ENCODE results near the gene RECK.

- TF ChIP-seq CTCF (conservative IDR thresholded peaks at IDR 0.05) = no peak
- TF ChIP-seq ZFX (IDR thresholded peaks at IDR 0.05) = no peak
Observed at GRCh38 chr9:35994959-35995358, 41.8 kb upstream of the RECK start.
